ENCODE results near the gene ASB13.
A peak's percentile ranks its signal among the peaks of the same experiment; 100 is the strongest.
"Not testable (repeated sequence)": the region's sequence is repeated elsewhere in the genome, so short reads cannot be mapped to it uniquely, and the experiment has no call there.

Gene ASB13

DNA sequence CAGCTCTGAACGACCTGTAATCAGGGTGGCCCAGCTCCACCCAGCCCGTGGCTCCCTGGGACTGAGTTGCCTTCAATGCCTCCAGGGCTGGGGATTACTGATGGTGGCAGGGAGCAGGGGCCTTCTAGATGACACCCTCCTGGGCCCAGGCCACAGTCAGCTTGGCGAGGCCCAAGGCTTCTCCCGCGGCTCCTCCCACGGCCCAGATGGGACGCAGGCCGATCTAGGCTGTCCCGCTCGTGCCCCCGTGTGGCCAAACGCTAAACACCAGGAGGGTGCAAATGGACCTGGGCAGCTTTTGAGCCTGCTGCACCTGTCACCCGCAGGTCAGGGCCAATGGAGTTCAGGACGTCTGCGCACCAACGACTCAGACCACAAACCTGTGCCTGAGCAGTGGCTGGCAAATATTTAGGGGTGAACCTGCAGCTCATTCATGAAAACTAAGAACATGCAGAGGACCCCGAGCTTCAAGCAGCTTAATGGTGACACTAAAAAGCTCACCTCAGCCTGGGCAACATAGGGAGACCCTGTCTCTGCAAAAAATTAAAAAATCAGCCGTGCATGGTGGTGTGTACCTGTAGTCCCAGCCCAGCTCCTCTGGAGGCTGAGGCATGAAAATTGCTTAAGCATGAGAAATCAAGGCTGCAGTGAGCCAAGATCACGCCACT is 43.2 kb downstream of the ASB13 start:
- DNase-seq (ENCODE audit: low spot score), result peak; percentile 86

DNA sequence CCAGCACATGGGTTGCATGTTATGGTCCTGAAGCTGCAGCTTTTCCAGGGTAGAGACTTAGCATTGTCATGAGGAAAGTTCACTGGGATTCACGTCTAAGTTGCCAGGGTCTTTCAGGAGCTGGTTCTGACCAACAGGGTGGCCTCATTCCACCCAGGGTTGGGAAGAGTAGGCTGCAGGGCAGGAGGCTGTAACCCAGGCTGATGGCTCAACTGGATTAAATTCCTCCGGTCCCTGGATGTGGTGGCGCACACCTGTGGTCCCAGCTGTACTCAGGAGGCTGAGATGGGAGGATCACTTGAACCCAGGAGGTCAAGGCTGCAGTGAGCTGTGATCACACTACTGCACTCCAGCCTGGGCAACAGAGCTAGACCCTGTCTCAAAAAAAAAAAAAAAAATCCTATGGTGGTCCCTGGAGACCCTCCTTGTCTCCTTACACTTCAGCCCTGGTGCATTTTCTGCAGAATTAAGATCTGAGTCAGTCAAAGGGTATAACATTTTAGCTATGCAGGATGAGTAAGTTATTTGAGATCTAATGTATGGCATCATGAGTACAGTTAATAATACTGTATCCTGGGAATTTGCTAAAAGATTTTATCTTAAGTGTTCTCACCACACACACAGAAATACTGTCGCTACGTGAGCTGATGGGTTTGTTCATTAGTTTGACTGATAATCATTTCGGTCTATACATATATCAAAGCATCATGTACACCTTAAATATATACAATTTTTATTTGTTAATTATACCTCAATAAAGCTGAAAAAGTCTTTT is 44.0 kb downstream of the ASB13 start:
- no peak for DNase-seq (ENCODE audit: low spot score)

DNA sequence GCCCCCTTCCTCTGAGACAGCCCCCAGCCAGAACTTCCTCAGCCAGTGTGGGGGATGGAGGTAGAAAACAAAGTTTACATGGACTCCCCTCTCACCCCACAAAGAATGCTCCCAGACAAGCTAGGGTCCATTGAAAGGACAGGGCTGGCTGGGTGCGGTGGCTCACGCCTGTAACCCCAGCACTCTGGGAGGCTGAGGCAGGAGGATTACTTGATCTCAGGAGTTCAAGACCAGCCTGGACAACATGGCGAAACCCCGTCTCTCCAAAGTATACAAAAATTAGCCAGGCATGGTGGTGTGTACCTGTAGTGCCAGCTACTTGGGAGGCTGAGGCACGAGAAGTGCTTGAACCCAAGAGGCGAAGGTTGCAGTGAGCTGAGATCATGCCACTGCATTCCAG is 45.0 kb downstream of the ASB13 start:
- DNase-seq (ENCODE audit: low spot score), result not testable (repeated sequence)

DNA sequence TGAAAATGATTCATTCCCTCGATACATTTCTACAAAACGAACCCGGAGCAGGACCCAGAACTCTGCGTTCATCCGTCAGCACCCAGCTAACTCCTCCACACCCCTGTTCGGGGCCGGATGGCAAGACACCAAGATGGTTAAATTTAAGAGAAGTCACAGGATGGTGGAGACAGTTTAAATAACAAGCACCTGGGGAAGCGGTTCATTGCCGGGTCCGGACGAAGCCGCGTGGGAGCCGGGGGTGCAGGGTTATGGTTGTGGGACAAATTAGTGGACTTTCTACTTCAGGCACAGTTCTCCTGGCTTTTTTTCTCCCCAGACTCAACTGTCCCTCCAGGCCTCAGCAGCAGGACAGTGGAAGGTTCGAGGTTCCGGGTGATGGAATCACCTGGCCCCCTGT is 45.4 kb downstream of the ASB13 start:
- no peak for DNase-seq (ENCODE audit: low spot score)

DNA sequence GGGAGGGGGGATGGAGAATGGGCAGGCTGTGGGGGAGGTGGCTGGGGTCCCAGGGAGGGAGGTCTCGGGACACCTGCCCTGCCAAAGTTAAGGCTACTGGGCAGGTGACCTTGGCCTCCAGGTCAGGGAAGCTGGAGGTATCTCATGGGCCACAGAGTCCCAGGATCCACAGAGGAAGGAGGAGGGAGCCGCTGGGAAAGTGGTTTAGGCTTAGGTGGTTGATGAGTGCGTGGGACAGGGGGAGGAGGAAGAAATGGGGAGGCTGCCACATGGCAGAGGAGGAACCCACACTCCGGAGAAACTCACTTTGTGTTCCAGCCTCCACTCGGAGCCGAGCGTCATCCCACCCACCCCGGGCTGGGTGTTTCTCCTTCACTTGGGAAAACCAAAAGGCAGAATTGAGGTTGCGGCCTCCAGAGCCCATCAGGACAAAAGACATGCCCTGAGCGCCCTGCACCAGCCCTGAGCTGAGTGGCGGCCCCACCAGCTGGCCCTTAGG is 46.1 kb downstream of the ASB13 start:
- DNase-seq (ENCODE audit: low spot score), result no peak

DNA sequence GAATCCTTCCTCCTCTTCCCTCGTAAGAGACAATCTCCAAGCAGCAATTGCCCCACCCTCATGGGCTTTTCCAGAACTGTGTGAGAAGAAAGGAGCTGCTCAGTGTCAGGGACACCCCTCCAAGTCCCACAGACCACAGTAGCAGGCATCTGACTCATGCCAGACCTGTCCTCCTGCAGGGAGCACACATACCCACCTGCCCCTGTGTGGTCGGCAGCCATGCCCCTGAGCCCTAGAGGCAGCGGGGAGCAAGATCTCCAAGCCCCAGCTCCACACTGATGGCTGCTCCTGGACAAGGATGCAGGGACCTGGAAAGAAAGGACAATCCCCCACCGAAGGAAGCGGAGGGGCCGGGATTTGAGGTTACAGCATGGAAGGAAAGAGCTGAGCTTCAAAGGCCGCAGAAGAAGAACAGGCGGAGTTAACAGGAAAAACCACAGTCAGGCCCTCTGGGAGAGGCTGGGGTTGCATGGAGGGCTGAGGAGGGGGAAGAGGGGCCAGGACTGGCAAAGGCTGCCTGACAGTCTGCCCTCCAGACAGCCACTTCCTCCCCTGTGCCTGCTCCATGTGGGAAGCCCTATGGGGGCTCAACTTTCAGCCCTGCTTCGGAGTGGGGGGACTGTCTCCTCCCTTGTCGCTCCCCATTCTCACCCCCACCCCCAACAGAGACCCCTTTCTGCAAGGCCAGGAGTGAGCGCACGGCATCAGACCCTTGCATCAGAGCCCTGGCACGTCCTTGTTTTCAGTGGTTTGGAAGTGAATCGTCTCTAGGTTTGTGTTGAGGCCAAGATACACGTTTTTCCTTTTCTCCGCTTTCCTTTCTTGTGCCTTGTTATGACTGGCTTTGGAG is 46.8 kb downstream of the ASB13 start:
- DNase-seq (ENCODE audit: low spot score), result no peak

DNA sequence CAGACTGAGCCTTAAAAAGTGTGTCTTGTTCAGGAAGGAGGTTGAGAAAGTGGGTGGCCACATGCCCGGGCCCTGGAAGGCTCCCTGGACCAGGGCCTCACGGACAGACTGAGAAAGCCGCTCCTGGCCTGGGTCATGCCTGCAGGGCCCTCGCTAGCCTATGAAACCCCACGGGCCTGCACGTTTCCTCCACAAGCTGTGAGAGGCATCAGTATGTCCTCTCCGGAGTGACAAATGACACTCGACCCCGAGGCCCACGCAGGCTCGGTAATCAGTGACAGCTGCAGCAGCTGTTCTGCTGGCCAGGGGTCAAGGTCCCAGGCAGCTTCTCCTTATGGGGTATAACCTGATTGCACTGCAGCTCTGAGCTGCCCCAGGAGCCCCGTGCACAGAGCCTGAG is 47.6 kb downstream of the ASB13 start:
- DNase-seq (ENCODE audit: low spot score), result peak; percentile 36

DNA sequence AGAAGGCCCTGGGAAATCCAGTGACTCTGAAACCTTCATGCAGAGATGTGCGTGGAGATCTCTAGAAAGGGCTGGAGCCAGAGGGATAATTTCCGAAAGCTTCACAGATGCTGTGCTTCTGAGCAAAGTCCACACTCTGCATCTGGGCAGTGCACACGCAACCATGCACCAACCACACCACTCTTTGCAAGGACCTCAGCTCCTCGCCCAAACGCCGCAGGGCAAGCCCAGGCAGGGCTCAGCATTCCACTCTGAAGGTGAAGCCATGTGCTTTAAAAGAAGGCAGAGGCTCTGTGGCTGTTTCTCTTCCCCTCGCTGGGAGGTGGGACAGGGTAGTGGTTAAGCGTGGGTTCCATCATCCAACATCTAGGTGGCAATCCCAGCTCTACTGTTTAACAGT is 48.4 kb downstream of the ASB13 start:
- no peak for DNase-seq (ENCODE audit: low spot score)

DNA sequence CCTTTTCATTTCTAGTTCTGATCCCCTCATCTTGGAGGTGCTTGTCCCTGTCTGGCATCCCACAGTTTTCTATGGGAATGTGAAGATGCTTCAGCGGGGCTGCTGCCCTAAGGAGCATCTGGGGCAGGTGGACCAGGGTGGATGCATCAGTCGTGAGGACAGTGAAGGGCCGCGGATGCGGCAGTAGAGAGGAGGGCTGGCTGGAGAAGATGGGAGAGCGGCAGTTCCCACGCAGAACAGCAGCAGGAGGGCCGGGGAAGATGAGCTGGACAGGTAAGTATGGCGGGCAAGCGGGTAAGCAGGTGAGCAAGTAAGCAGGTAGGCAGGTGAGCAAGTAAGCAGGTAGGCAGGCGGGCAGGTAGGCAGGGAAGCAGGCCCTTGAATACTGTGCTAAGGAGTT is 48.9 kb downstream of the ASB13 start:
- no peak for DNase-seq (ENCODE audit: low spot score)

DNA sequence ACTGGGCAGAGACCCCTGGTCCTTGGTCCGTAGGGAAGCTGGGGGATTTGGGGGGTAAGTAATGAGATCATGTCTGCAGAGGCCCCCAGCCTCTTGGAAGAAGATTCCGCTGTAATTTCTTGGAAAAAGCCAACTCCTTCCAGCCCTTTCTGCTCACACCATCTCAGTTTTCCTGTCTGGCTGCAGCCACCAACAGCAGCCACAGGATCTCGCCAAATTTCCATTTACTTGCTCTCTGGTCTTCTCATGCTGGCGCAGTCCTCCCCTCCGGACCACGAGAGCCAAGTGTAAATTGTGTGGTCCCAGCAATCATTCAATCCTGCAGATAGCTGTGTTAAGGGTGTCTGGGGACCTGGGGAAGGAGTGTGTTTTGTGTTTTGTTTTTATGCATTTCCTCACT is 49.6 kb downstream of the ASB13 start:
- DNase-seq (ENCODE audit: low spot score), result no peak

DNA sequence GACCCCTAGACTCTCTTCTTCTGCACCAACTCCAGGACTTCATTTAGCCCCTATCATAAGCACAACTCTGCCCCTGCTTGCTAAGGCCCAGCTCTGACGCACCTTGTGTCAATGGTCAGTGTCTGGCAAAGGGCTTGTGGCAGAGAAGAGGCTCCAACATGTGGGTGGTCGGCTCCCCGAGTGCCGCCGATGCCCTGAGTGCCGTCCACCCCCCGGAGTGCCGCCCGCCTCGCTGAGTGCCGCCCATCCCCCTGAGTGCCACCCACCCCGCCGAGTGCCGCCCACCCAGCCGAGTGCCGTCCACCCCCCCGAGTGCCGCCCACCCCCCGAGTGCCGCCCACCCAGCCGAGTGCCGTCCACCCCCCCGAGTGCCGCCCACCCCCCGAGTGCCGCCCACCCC is 50.3 kb downstream of the ASB13 start:
- no peak for DNase-seq (ENCODE audit: low spot score)

DNA sequence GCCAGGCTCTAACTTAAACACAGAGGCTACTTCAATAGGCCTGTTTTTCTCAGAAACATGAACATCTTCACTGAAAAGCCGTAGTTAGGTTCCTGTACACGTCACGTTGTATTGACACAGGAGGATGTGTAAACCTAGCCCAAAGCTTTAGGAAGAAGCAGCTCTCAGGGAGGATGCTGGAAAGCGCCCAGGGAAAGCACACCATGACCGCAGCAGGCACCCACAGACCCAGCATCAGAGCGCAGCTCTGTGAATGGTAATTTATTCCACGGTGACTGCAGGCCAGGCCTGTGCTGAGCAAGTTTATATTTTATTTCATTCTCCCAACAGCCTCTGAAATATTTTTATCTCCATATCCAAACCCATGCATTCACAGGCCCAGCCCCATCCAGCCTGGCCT is 51.1 kb downstream of the ASB13 start:
- no peak for DNase-seq (ENCODE audit: low spot score)

DNA sequence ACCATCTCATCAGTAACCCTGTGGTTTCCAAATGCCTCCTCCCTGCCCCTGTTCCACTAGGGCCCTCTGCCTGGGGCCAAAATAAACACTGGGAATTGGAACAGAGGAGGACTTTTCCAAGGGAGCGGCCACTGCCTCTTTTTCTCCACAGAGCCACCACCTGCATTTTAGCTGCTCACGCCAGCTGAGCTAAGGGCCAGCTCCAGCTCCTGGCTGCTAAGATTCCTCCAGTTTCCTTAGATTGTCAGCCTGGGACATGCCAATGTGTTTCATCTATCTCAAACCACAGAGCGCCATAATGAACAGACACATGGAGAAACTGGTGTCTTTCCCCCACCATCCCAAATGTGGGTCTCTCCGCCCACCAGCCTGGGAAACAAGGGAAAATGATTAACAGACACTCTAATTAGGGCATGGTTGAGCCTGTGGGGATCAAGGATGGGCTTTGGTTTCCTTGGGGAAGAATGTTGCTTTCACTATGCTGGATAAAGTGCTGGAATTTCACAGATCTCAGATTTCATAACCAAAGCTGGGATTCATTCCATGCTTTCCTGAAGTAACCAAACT is 52.2 kb downstream of the ASB13 start:
- DNase-seq (ENCODE audit: low spot score), result no peak

DNA sequence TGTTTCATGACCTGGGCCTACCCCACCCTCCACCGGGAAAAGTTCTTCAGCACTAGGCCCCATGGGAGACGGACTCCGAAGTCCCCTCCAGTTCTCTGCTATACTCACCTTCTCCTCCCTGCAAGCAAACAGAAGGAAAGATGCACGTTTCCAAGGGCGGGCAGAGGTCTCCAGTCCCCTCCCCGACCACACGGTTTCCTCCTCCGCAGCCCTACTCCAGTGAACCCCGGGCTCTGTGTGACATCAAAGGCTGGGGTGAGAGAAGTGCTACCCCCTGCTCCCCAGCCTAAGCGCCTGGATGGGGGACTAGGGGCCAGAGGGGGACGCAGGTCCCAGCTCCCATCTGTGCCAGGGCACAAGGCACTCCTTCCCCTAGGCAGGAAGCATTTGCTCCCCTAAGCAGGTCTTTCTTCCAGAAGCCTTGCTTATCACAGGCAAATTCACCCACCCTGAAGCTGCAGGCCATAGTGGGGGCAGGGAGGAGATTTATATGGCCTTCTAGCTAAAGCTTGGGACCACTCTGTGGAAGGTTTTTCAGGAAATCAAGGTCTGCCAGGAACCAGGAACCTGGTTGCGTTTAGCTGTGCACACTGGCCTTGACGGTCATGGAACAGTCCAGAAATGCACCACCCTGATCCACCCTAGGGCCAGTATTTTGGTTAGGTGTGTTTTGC is 52.8 kb downstream of the ASB13 start:
- no peak for DNase-seq (ENCODE audit: low spot score)

DNA sequence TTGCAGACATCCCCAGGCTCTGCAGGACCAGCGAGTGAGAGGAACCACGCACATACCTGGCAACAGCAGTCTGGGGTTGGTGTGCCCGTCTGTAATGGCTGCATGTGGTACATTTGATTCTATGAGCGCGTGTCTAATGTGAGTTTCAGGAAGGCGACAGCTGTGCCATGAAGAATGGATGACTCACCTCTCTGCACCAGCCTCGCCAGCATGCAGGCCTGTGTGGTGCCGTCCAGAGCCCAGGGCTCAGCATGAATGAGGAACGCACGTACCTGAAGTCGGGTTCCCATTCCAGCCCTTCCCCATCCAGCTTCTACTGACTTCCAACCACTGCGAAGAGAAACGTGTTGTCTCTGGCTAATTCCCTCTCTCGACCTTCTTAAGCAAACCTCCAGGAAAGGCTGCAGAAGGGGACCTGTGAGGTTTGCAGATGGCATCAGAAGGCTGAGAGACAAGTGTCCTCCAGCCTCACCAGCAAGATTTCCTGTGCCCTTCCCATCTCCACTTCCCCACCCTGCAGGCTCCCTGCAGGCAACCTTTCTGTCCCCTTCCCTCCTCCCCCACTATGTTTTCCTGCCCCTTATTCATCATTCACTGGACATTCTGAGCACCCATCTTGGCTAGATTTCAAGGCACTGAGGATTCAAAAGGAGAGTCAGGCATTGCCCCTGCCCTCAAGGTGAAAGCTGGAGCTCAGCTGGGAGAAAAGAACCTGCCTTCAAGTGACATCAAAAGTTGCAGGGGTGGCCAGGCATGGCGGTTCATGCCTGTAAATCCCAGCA is 54.3 kb downstream of the ASB13 start:
- no peak for DNase-seq (ENCODE audit: low spot score)

DNA sequence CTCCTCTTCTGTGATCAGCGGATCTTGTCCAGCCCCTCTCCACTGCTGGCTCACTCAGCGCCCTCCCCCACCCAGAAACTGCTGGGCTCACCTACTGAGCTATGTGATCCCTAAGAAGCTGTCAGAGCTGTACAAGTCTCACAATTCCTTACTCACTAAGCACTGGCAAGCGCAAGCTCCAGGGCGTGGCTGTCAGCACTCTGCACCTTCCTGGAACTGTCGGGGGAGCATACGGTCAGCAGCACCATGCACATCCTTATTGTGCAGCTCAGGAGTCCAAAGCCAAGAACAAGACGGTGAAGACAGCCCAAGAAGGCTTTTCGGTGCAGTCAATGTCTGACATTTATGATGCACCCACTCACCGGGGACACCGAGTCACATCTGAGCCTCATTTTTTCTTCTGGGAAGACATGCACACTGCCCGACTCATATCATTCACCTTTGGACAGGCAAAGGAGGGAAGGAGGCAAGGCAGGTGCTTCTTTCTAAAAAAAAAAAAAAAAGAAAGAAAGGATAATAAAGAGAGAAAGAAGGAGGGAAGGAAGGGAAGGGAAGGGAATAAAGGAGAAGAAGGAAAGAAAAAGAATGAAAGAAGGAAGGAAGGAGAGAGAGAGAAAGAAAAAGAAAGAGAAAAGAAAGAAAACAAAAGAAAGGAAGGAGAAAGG is 56.3 kb downstream of the ASB13 start:
- no peak for DNase-seq (ENCODE audit: low spot score)

DNA sequence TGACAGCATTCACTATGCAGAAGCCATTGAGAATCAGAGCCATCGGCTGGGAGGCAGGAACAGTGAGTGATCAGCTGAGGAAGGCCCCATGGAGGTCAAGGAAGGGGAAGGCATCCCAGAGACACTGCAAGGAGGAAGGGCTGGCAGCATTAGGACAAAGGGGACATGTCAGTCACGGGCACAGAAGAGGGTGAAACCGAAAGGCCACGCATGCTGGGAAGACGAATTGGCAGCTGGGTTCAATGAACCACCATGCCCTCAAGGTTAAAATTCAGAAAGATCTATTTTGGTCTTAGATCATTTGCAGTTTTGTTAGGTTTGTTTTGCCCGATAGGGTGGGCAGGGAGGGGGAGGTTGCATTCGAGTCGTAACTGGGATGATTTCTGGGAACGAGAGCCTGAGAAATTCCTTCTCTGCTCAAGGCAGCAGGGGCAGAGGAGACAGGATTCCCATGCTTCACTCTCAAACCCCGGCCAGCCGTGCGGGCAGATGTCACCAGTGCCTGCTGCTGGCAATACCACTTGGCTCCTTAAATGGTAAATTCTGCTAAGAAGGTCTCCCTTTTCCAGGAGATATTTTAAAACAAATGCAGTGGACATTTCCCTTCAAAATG is 57.7 kb downstream of the ASB13 start:
- no peak for DNase-seq (ENCODE audit: low spot score)

DNA sequence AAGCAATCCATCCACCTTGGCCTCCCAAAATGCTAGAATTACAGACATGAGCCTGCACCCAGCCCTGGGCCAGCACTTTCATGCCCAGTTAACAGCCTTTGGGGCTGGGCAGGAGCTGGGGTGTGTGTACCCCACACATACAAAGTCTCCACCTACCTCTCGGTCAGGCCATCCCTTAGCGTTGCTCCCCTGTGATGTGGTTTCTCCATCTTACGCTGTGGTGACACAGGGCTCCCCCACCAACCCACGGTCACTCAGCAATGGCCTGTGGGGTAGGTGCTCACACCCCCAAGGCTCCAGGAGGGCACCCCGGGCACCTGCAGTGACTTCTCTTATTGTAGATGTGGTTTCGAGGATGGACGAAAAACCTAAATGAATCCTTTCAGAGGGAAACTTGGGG is 58.8 kb downstream of the ASB13 start:
- no peak for DNase-seq (ENCODE audit: low spot score)

DNA sequence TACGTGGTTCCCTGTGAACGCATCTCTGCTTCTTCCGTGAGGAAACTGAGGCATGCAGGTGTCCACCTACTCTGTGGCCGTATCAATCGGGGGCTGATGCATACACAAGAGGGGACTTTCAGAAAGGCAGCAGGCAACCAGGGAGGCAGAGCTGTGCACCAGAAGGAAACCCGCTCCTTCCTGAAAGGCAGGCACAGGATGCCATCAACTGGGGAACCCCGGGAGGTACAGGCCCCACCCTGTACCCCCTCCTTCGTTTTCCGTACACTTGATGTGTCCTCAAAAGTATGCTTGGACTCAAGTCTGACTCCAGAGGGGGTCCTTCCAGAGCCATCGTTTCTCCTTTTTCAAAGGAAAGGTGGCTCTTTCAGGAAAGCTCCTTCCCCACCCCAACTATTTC is 59.5 kb downstream of the ASB13 start:
- DNase-seq (ENCODE audit: low spot score), result no peak

DNA sequence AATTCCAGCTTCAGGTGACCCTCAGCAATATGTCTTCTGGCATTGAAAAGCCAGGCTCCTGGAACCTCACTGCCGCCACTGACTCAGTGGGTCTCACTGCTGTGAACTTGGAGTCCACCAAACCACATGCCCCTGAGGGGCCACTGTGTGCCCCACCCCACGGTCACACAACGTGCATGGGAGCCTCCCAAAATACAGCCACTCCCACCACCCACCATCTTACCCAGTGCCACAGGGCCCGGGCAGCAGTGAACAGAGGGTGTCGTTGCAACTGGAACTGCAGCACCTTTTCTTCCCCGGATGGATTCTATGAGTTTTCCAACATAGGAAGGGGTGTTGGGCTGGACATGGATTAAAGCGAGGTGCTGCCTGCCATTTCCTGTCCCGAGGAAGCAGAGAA is 60.1 kb downstream of the ASB13 start:
- no peak for DNase-seq (ENCODE audit: low spot score)

Data from SK-N-DZ (cell line).